ENCODE measurements around the gene CROCC2.

The CROCC2 gene

DNA sequence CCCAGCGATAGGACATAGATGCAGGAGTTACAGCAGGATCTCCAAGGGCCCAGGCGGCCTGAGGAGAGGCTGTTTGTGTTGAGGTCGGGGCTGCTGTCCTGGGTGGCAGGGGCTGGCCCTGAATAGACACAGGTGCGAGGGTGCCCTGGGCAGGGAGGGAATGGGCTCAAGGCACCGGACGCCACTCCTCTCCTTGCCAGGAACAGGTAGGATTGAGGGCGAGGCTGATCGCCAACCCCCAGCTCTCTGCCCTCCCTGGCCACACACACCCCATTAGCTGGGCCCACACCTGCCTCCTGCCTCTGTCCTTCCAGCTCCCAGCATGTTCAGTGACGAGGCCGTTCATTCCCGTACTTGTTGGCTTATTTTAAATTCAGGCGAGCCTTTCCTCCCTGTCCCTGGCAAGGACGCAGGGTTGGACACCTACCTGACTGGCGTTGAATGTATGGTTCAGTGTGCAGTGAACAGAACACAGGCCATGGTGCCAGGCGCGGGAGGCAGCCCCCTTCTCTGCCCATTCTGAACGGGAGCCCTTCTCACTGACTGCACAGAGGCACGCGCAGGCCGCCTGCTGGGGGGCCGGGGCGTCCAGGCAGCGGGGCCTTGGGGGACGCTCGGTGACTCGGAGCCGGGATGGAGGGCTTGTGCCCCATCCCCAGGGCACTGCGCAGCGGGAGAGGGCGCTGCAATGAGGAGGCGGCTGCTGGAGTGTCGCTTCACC, 51.0 kb downstream of the CROCC2 start:
- no peak for DNase-seq (ENCODE audit: low spot score)

DNA sequence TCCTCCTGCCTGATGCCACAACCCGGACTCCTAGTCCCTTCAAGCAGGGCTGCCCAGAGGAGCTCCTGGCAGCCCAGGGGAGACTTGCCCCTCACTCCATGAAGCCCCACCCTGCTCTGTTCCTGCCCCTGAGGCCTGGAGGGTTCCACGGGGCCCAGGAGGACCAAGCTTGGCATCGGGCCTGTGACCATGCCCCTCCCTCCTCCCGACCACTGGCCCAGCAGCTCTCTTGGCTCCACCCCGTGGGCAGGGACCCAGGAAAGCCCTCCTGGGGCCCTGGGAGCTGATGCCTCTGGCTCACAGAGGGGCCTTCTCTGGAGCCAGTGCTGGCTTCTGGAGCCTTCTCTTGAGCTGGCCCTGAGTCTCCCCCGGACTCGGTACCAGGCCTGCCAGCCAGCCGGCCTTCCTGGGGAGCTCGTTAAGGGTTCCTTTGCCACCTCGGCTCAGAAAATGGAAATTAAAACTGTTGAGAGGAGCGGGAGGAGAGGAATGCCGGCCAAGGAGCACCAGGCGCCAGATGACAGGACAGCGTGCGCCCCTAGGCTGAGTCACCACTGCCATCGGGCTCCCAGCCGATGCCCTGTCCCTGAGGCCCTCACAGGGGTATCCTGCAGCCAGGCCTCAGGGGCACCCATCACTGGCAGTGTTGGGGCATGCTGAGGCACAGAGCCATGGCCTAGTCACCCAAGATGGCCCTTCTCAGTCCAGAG, 51.7 kb downstream of the CROCC2 start:
- no peak for DNase-seq (ENCODE audit: low spot score)

DNA sequence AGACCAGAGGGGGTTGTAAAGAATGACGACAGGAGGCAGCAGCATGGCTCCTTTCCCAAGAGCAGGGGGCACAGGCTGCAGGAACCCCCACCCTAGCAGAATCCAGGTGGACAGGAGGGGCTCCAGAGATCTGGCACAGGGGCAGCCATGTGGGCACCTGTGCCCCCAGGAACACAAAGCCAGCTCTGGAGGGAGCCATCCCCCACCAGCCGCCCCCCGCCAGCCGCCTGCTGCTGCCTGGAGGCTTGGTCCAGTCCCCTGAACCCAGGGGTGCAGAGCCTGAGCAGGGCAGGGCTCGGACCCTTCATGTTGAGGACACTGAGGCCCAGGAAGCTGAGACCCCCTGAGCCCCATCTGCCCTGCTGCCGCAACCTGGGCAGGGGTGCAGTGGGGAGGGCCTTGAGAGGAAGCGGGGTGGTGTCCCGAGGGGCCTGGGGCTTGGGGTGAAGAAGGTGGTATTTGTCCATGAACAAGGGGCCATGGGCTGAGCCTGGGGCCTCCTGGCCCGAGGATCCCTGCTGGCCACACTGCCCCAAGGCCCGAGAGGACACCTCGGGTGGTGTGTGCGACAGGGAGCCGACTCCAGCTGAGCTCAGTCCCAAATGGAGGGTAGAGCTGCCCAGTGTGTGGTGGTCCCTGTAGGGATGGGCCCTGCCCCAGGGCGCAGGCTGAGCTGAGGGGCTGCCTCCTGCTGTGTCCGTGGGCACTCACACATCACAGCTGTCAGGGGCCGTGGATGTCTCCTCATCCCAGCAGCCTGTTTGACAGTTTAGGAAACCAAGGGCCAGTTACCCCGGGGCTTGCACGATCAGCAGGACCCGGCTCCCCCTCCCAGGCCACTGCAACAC, 52.5 kb downstream of the CROCC2 start:
- DNase-seq (ENCODE audit: low spot score), result no peak

DNA sequence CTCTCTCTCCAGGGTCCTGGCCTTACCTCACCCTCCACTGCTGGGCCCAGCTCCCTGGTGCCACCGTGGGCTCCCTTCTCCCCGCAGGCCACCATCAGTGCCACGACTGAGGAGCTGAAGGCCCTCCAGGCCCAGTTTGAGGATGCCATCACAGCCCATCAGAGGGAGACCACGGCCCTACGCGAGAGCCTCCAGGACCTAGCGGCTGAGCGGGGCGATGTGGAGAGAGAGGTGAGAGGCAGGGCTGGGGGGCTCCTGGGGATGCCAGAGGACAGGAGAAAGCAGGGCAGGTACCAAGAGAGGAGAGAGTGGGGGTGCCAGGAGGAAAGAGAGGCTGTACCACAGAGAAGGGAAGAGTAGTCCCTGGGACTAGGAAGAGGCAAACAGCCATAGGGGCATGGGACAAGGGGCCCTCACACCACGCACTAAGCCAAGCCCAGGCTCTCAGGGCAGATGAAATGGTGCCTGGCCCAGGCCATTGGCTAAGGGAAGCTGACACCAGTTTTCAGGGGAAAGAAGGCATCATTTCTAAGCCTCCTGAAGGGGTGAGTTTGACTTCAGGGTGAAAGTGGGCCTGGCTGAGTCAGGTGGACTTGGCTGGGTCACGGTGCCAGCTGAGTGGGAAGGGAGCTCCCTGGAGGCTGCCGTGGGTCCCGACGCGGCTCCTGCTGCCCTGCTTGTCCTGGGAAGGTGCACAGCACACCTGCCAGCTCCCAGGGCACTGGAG, 53.2 kb downstream of the CROCC2 start:
- DNase-seq (ENCODE audit: low spot score), result no peak

DNA sequence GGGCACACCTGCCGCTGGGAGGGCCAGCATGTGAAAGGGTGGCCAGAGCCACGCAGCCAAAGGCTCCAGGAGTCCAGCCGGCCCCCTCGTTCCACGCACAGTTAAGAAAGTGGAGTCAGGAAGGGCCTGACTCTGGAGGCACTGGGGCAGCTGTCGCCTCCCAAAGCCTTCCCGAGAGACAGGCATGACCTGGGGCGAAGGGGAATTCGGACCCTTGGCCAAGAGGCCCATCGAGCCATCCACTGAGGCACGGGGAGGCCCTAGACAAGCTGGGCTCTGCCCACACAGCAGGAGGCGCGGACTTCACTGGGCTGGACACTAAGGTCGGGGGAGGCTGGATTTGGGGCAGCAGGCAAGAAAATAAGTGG, 53.8 kb downstream of the CROCC2 start:
- DNase-seq (ENCODE audit: low spot score), result no peak

DNA sequence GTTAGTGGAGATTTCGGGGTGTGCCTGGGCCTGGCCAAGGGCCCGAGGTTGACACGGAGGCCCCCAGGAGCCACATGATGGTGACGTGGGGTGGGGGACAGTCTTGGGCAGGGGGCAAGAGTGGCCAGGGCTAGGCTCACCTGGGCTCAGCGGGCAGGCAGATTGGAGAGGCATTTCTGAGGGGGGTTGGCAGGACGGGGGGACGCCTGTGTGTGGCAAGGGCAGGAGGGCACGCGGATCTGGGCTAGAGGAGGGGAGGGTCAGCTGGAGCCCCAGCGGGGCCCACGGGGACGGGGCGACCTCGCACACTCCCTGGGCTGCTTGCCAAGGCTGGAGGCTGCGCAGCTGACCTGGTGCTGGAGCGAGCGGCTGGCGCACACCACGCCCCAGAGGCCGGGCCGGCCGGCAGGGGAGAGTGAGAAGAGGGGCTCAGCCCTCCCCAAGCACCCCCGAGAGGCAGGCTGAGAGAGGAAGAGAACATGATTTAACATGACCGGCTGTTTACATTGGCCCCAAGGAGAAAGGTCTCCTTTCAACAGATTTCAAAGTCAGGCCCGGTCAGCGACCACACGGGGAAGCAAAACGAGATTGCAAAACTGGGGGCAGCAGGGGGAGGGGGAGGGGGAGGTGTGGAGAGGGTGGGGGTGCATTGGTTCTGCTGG, 54.3 kb downstream of the CROCC2 start:
- no peak for DNase-seq (ENCODE audit: low spot score)

DNA sequence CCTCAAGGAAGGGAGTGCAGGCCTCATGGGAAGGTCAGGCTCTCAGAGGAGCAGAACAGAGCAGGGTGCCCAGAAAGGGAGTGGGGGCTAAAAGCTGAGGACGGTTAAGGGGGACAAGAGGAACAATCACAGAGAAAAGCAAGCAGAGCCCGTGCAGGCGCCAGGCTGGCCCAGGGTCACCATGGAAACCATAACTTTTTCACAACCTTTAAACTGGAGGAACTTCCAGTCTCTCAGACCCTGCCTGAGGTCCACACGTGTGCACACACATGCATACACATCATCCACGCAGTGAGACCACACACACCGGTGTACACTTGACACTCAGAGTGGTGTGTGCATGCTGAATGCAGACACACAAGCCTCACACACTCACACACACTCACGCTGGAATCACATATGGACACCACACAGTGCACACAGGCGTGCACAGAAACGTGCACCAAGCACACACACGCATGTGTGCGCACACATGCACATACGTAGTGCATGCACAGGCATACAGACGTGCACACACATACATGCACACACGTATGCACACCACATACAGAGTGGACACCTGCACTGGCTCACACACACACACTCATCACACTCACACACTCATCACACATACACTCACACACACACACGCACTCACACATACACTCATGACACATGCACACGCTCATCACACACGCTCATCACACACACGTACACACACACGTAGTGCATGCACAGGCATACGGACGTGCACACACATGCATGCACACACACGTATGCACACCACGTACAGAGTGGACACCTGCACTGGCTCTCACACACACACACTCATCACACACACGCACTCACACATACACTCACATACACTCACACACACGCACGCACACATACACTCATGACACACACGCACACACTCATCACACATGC, 55.1 kb downstream of the CROCC2 start:
- DNase-seq (ENCODE audit: low spot score), result no peak

DNA sequence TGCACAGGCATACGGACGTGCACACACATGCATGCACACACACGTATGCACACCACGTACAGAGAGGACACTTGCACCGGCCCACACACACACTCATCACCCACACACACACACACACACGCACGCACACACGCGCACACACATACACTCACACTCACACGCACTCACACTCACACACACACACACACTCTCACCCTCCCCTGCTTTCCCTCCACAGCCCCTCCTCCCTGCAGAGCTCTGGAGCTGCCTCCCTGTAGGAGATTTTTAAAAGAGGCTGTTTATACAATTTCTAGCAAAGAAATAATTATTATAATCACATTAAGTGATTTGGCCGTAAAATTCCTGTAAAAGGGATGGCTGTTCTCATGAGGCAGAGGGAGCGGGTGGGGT, 55.8 kb downstream of the CROCC2 start:
- no peak for DNase-seq (ENCODE audit: low spot score)

DNA sequence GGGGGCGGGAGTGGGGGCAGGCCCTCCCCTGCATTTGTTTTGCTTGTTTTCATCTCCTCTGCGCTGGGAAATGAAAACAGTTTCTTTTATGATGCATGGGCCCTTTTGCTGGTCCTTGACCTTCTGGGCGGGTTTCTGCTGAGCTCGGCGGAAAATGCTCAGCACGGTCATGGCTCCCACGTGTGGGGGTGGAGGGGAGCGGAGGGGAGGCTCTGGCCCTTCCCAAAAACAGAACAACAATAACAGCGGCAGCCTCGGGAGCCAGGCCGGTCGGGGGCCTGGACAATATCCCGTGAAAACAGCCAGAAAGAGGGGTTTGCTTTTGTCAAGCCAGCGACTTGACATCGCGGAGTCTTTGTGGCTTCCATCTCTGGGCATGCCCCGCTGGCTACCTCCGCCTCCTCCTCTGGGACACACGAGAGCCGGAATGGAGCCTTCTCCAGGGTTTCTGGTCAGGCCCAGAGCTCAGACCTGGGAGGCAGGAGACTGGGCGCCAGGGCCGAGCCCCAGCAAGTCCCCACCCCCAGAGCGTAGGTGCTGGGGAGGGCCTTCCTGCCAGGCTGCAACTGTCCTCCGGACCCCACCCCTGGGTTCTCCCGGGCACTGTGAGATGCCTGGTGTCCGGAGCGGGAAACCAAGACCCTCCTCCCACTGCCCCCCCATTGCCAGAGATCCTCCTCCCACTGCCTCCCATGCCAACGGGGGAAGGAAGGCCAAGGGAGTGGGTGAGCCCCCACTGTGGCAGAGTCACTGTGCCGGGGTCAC, 56.3 kb downstream of the CROCC2 start:
- DNase-seq (ENCODE audit: low spot score), result no peak

DNA sequence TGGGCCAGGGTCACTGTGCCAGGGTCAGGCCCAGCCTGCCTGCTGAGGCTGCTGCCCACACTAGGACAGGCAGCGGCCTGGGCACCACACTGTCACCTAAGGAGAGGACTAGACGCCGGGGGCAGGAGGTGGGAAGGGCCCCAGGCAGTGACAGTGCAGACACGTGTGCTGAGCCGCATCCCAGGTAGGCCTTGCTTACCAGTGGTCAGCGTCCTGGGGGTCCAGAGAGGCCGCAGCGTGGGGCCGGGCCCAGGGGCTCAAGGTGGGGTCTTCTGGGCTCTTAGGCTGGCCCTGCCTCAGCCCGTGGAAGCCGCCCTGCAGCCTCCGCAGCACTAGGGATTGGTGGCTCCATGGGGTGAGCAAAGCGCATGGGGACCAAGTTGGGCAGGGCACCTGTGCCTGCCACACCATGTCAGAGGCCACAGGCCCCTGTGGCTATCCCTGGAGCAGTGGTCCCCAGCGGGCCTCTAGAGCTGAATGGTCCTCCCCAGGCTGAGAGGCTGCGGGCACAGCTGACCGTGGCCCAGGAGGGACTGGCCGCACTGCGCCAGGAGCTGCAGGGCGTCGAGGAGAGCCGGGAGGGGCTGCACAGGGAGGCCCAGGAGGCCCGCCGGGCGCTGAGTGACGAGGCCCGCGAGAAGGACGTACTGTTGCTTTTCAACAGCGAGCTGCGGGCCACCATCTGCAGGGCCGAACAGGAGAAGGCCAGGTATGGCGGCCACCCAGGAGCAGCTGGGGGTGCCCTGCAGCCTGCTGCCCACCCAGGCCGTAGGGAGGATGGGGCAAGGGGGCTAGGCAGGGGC, 57.1 kb downstream of the CROCC2 start:
- no peak for DNase-seq (ENCODE audit: low spot score)

DNA sequence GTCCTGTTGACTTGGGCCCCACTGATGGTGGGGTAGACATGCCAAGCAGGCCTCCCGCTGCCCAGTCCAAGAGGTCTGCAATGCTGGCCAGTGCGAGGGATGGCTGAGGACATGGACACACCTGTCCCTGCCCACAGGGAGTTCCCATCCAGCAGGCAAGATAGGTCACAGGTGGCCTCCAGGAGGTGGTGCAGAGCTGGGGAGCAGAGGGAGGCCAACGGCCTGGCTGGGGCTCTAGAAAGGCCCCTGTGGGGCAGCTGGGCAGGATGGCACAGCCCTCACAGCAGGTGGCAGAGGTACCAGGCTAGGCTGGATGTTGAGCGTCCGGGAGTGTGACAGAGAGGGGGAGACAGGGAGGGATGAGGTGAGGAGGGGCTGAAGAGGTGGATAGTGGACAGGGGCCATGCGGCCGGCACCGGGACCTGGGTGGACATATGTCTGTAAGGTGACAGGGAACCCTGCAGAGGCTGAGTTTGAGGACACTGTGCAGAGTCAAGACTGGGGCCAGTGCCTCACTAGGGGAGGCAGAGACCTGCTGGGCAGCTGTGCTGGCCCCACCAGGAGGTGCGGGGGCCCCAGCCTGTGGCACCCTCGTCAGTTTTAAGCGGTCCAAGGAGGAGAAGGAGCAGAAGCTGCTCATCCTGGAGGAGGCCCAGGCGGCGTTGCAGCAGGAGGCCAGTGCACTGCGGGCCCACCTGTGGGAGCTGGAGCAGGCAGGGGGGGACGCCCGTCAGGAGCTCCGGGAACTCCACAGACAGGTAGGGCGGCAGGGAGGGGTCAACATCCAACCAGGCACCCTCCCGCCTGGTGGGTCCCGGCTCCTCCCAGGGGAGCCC, 58.0 kb downstream of the CROCC2 start:
- DNase-seq (ENCODE audit: low spot score), result no peak

DNA sequence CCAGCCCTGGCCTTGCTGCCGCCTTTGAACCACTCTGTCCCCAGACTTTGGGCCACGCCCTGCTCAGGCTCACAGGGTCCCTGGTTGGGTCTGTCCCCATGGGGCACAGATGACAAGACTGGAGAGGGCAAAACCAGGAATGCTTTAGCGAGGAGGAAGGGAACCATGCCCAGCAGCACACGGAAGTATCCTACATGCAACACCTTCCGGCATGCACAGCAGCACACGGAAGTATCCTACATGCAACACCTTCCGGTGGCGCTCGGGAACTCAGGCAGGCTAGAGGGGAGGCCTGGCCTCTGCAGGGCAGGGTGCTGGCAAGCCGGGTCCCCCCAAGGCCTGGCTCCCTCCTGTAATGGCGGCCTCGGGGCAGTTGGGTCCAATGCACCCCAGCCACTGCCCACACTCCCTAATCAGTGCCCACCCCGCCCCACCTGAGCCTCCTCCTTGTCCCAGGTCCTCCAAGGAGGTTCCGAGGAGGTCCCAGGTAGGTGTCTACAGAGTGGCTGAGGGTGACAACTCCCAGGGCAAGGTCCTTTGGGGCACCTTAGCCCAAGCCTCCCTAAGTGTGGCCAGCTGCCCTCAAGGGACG, 58.7 kb downstream of the CROCC2 start:
- no peak for DNase-seq (ENCODE audit: low spot score)

DNA sequence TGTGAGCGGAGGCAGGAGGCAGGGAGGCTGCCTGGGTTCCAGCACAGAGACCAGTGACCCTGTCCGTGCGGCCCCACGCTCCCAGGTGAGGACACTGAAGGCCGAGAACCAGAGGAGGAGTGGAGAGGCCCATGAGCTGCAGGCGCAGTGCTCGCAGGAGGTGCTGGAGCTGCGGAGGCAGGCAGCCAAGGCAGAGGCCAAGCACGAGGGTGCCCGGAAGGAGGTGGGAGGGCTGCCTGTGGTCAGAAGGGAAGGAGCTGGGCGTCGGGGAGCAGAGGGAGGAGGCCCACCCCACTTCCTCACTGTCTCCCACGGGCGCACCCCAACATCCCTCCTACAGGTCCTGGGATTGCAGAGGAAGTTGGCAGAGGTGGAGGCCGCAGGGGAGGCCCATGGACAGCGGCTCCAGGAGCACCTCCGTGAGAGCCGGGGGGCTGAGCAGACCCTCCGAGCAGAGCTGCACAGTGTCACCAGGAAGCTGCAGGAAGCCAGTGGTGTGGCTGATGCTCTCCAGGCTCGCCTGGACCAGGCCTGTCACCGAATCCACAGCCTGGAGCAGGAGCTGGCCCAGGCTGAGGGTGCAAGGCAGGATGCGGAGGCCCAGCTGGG, 59.3 kb downstream of the CROCC2 start:
- DNase-seq (ENCODE audit: low spot score), result no peak

DNA sequence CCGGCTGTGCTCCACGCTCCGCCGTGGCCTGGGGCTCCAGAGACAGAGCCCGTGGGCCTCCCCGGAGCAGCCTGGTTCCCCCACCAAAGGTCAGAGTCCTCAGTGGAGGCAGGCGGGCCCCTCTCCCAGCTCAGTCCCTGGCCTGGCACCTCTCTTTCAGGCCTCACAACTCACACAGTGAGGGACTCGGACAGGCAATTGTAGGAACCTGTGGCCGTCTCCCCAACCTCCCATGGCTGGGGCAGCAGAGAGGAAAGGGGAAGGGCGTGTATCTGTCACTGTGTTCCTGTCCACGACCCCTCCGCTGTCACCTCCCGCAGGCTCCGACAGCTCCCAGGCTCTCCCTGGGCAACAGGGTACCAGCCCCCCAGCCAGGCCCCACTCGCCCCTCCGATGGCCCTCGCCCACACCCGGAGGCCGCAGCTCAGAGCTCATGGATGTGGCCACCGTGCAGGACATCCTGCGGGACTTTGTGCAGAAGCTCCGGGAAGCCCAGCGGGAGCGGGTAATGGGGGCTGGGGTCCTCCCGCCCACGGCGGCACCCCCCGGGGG, 59.8 kb downstream of the CROCC2 start:
- DNase-seq (ENCODE audit: low spot score), result no peak

DNA sequence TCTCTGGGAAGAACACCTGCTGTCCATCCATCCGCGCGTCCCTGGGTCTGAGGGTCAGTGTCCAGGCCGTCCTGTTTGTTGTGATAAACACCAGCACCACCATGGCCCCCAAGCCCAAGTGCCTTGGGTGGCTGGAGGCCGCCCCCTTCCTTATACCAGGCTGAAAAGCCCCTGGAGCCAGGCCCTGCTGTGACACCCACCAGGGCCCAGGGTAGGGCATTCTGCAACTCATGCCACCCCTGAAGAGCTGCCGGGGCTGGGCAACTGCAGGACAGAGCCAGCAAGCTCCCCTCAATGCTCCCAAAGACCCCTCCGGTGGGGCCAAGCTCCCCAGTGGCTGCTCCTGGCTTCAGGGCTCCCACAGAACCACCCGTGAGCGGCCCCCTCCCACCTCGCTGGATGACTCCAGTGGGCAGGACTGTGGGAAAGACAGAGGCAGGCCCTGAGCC, 60.3 kb downstream of the CROCC2 start:
- no peak for DNase-seq (ENCODE audit: low spot score)

DNA sequence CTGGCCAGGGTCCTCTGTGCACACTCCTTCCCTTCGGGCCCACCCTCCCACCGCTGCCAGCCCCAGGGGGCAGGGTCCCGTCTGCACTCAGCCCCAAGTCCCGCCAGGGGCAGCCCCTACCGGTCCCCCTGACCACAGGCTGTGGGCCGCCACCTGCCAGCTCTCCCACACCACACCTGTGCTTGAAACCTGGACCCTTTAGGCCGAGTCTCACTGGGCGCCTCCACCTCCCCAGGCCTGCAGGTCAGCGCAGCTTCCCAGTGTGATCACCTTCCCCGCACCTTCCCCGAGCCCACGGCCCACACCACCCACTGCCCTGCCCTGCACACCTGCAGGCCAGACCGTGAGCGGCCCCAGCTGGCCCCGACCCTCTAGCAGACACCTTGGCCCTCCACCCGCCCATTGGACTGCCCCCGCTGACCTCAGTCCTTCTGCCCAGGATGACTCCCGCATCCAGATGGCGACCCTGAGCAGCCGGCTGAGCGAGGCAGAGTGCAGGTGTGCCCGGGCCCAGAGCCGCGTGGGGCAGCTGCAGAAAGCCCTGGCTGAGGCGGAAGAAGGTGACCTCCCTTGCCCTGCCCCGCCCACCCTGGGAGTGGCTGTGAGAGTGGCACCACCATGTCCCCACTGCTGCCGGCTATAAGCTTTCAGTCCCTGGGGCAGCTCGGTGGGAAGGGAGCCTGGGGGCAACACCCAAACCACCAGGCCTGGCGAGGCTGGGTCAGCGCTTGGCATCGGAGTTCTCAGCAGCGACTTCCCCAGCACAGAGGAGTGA, 61.0 kb downstream of the CROCC2 start:
- DNase-seq (ENCODE audit: low spot score), result no peak
